RPMI8226 (cell line): ENCODE measurements around the gene CHGA.

ENCODE experiments used
- DNase-seq: peaks from one replicate; pipeline ENCODE4 v3.0.0-alpha.2; 2015

Gene CHGA

GRCh38 chr14:92931681-92932447, 8.9 kb downstream of the CHGA start:
- DNase-seq: no peak

GRCh38 chr14:92932448-92933395, 9.8 kb downstream of the CHGA start:
- no peak for DNase-seq

GRCh38 chr14:92933481-92933880, 10.5 kb downstream of the CHGA start:
- DNase-seq: no peak

- no peak for DNase-seq
Measured at GRCh38 chr14:92934196-92935085, 11.5 kb downstream of the CHGA start.

GRCh38 chr14:92935446-92935845, 12.5 kb downstream of the CHGA start:
- DNase-seq: no peak

- DNase-seq: no peak
Measured at GRCh38 chr14:92936085-92936484, 13.1 kb downstream of the CHGA start.

- DNase-seq: no peak
Measured at GRCh38 chr14:92937051-92937937, 14.3 kb downstream of the CHGA start.

- DNase-seq: no peak
Measured at GRCh38 chr14:92938235-92938875, 15.4 kb downstream of the CHGA start.

- DNase-seq: no peak
Measured at GRCh38 chr14:92938890-92939671, 16.1 kb downstream of the CHGA start.

GRCh38 chr14:92939699-92940098, 16.7 kb downstream of the CHGA start:
- no peak for DNase-seq

- no peak for DNase-seq
Measured at GRCh38 chr14:92940543-92940942, 17.6 kb downstream of the CHGA start.

GRCh38 chr14:92941531-92941930, 18.6 kb downstream of the CHGA start:
- no peak for DNase-seq

- DNase-seq: no peak
Measured at GRCh38 chr14:92942136-92942535, 19.2 kb downstream of the CHGA start.

GRCh38 chr14:92942576-92942975, 19.6 kb downstream of the CHGA start:
- no peak for DNase-seq

GRCh38 chr14:92942976-92943710, 20.2 kb downstream of the CHGA start:
- DNase-seq: no peak

GRCh38 chr14:92943855-92944570, 21.1 kb downstream of the CHGA start:
- DNase-seq: no peak

GRCh38 chr14:92944976-92945375, 22.0 kb downstream of the CHGA start:
- no peak for DNase-seq

GRCh38 chr14:92945544-92945943, 22.6 kb downstream of the CHGA start:
- DNase-seq: no peak
